GM19043 (cell line): Measurements from ENCODE around the gene CNTN4.
A peak's percentile ranks its signal among the peaks of the same experiment; 100 is the strongest.
"Not testable (repeated sequence)": the region's sequence is repeated elsewhere in the genome, so short reads cannot be mapped to it uniquely, and the experiment has no call there.

Experiments
- ATAC-seq: cut with Tn5 transposase; IDR thresholded peaks from one replicate; pipeline ENCODE4 v1.9.1; 2021; ENCODE audit warnings: low read depth; ENCODE audit not compliant: unreplicated experiment

Gene CNTN4

GRCh38 chr3:2876362-2876761, 777.7 kb downstream of the CNTN4 start:
- ATAC-seq = no peak

- no peak for ATAC-seq
Measured at GRCh38 chr3:2879023-2879422, 780.4 kb downstream of the CNTN4 start.

- ATAC-seq = no peak
Measured at GRCh38 chr3:2879587-2879986, 780.9 kb downstream of the CNTN4 start.

- ATAC-seq = no peak
Measured at GRCh38 chr3:2880218-2880756, 781.6 kb downstream of the CNTN4 start.

GRCh38 chr3:2883283-2883682, 784.6 kb downstream of the CNTN4 start:
- no peak for ATAC-seq

GRCh38 chr3:2888592-2888991, 789.9 kb downstream of the CNTN4 start:
- ATAC-seq = no peak

GRCh38 chr3:2889736-2890135, 791.1 kb downstream of the CNTN4 start:
- ATAC-seq = no peak

- no peak for ATAC-seq
Measured at GRCh38 chr3:2896308-2896939, 797.8 kb downstream of the CNTN4 start.

- ATAC-seq = no peak
Measured at GRCh38 chr3:2897821-2898220, 799.2 kb downstream of the CNTN4 start.

- no peak for ATAC-seq
Measured at GRCh38 chr3:2898591-2899353, 800.1 kb downstream of the CNTN4 start.

GRCh38 chr3:2904054-2904453, 805.4 kb downstream of the CNTN4 start:
- ATAC-seq = no peak

GRCh38 chr3:2908693-2909351, 810.2 kb downstream of the CNTN4 start:
- no peak for ATAC-seq

- ATAC-seq = no peak
Measured at GRCh38 chr3:2910997-2911396, 812.3 kb downstream of the CNTN4 start.

- no peak for ATAC-seq
Measured at GRCh38 chr3:2915826-2916225, 817.2 kb downstream of the CNTN4 start.

GRCh38 chr3:2916640-2917039, 818.0 kb downstream of the CNTN4 start:
- not testable (repeated sequence) for ATAC-seq

GRCh38 chr3:2920103-2920502, 821.4 kb downstream of the CNTN4 start:
- no peak for ATAC-seq

GRCh38 chr3:2921452-2921851, 822.8 kb downstream of the CNTN4 start:
- ATAC-seq = no peak

GRCh38 chr3:2921903-2922302, 823.2 kb downstream of the CNTN4 start:
- peak; percentile 84 for ATAC-seq

- no peak for ATAC-seq
Measured at GRCh38 chr3:2923390-2923789, 824.7 kb downstream of the CNTN4 start.

- no peak for ATAC-seq
Measured at GRCh38 chr3:2927259-2927658, 828.6 kb downstream of the CNTN4 start.

- no peak for ATAC-seq
Measured at GRCh38 chr3:2929574-2929973, 830.9 kb downstream of the CNTN4 start.
